Measurements from ENCODE around the gene PRR14L.

The PRR14L gene

DNA sequence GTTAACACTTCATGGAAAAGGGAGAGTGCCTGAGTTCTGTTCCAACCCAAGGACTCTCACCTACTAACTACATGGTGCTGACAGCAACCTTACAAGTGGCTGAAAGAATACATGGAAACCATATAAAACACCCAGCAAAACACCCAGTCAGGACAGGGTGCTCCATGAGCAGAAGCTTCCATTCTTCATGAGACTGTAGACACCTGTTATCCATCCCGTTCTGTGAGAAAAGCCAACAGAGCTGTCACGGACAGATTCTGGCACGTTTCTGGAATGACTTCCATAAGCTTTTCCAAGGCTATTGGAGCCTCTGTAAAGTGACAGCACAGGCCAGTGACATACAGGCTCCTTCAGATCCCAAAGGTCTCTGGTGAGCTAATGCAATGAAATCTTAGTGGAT is 23.2 kb downstream of the PRR14L start:
- Histone ChIP-seq H3K9ac (ENCODE audit: low read depth, low read length, poor library complexity, severe bottlenecking) (no peak overlapping the region), H3K79me2 (ENCODE audit: insufficient read depth, low read length) (peaks cover 9% of the 10 kb centered on the region; the same call in 1 of the 2 replicates), H3F3A (ENCODE audit: low read depth) (no peaks in the 10 kb centered on the region), H3K27me3 (ENCODE audit: insufficient read depth, low read length, poor library complexity, severe bottlenecking) (no peaks in the 10 kb centered on the region), H3K9me3 (ENCODE audit: insufficient read depth, low read depth, low read length) (no peaks in the 10 kb centered on the region), H4K20me1 (ENCODE audit: insufficient read depth, low read length, poor library complexity, severe bottlenecking) (no peaks in the 10 kb centered on the region), H3K4me2 (ENCODE audit: low read depth, low read length, poor library complexity, severe bottlenecking) (no peak overlapping the region), H3K4me1 (ENCODE audit: insufficient read depth, low read length, poor library complexity, severe bottlenecking) (no peaks in the 10 kb centered on the region), H2AFZ (ENCODE audit: low read length) (no peak overlapping the region), H3K4me3 (ENCODE audit: low read length, poor library complexity, severe bottlenecking) (no peak overlapping the region), H3K9me2 (replicated peaks; ENCODE audit: low read depth, low read length) (no peaks in the 10 kb centered on the region), H3K36me3 (ENCODE audit: insufficient read depth, low read length) (peaks cover 19% of the 10 kb centered on the region; the same call in 1 of the 2 replicates)
- no peak for TF ChIP-seq EZH2phosphoT487 (IDR thresholded peaks at IDR 0.05; ENCODE audit: borderline replicate concordance)
- TF ChIP-seq, protein P1, sequence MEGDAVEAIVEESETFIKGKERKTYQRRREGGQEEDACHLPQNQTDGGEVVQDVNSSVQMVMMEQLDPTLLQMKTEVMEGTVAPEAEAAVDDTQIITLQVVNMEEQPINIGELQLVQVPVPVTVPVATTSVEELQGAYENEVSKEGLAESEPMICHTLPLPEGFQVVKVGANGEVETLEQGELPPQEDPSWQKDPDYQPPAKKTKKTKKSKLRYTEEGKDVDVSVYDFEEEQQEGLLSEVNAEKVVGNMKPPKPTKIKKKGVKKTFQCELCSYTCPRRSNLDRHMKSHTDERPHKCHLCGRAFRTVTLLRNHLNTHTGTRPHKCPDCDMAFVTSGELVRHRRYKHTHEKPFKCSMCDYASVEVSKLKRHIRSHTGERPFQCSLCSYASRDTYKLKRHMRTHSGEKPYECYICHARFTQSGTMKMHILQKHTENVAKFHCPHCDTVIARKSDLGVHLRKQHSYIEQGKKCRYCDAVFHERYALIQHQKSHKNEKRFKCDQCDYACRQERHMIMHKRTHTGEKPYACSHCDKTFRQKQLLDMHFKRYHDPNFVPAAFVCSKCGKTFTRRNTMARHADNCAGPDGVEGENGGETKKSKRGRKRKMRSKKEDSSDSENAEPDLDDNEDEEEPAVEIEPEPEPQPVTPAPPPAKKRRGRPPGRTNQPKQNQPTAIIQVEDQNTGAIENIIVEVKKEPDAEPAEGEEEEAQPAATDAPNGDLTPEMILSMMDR (conservative IDR thresholded peaks at IDR 0.05; ENCODE audit: low read length), result no peak

DNA sequence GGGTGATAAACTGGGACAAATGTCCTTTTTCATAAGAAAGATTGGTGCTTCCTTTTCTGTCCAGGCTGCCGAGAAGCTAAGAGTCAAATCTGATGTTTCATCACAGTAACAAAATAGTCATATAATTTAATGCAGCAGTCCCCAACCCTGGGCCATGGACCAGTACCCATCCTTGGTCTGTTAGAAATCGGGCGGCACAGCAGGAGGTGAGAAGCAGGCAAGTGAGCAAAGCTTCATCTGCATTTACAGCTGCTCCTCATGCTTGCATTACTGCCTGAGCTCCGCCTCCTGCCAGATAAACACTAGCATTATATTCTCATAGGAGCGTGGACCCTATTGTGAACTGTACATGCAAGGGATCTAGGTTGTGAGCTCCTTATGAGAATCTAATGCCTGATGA is 26.2 kb downstream of the PRR14L start:
- Histone ChIP-seq H3K79me2 (ENCODE audit: insufficient read depth, low read length) (no peaks in the 10 kb centered on the region), H3K9ac (ENCODE audit: low read depth, low read length, poor library complexity, severe bottlenecking) (no peak overlapping the region), H4K20me1 (ENCODE audit: insufficient read depth, low read length, poor library complexity, severe bottlenecking) (no peaks in the 10 kb centered on the region), H3F3A (ENCODE audit: low read depth) (no peaks in the 10 kb centered on the region), H3K27me3 (ENCODE audit: insufficient read depth, low read length, poor library complexity, severe bottlenecking) (no peaks in the 10 kb centered on the region), H3K9me2 (replicated peaks; ENCODE audit: low read depth, low read length) (no peaks in the 10 kb centered on the region), H3K4me1 (ENCODE audit: insufficient read depth, low read length, poor library complexity, severe bottlenecking) (no peaks in the 10 kb centered on the region), H3K9me3 (ENCODE audit: insufficient read depth, low read depth, low read length) (no peaks in the 10 kb centered on the region), H3K4me2 (ENCODE audit: low read depth, low read length, poor library complexity, severe bottlenecking) (no peak overlapping the region), H2AFZ (ENCODE audit: low read length) (no peak overlapping the region), H3K36me3 (ENCODE audit: insufficient read depth, low read length) (peaks cover 29% of the 10 kb centered on the region; the same call in 1 of the 2 replicates), H3K4me3 (ENCODE audit: low read length, poor library complexity, severe bottlenecking) (no peak overlapping the region)
- TF ChIP-seq EZH2phosphoT487 (IDR thresholded peaks at IDR 0.05; ENCODE audit: borderline replicate concordance), result no peak
- TF ChIP-seq, protein P1 (conservative IDR thresholded peaks at IDR 0.05; ENCODE audit: low read length), result no peak

DNA sequence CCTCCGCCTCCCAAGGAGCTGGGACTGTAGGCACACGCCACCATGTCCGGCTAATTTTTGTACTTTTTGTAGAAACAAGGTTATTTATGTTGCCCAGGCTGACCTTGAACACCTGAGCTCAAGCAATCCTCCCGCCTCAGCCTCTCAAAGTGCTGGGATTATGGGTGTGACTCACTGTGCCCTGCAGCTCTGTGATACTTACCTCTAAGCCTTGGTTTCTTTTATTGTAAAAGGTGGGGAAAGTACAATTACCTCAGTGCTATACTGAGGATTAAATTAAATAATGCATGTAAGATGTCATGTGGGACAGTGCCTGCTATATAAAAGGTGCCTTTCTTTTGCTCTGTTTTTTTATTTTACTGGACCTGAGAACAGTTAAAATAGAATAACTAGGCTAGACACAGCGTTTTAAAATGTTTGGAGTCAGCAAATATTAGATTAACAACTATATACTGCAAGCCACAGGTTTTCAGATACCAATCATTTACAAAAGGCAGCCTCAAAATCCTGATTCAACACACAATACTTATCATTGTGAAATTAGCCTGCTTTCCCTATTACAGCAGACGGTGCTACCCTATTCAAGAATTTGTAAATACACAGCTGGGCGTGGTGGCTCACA is 30.0 kb downstream of the PRR14L start:
- TF ChIP-seq EZH2phosphoT487 (IDR thresholded peaks at IDR 0.05; ENCODE audit: borderline replicate concordance), result no peak
- TF ChIP-seq, protein P1 (conservative IDR thresholded peaks at IDR 0.05; ENCODE audit: low read length), result no peak
- no peaks in the 10 kb centered on the region for H3K9me2 ChIP-seq (replicated peaks; ENCODE audit: low read depth, low read length)

More for the DNA sequence above, 30.0 kb downstream of the PRR14L start:
- Histone ChIP-seq H3K9ac (ENCODE audit: low read depth, low read length, poor library complexity, severe bottlenecking) (no peak overlapping the region), H3K79me2 (ENCODE audit: insufficient read depth, low read length) (no peaks in the 10 kb centered on the region), H3K36me3 (ENCODE audit: insufficient read depth, low read length) (peaks cover 51% of the 10 kb centered on the region), H2AFZ (ENCODE audit: low read length) (no peak overlapping the region), H3F3A (ENCODE audit: low read depth) (no peaks in the 10 kb centered on the region), H3K4me3 (ENCODE audit: low read length, poor library complexity, severe bottlenecking) (no peak overlapping the region), H3K4me2 (ENCODE audit: low read depth, low read length, poor library complexity, severe bottlenecking) (no peak overlapping the region), H3K9me3 (ENCODE audit: insufficient read depth, low read depth, low read length) (no peaks in the 10 kb centered on the region), H3K27me3 (ENCODE audit: insufficient read depth, low read length, poor library complexity, severe bottlenecking) (no peaks in the 10 kb centered on the region), H4K20me1 (ENCODE audit: insufficient read depth, low read length, poor library complexity, severe bottlenecking) (no peaks in the 10 kb centered on the region), H3K4me1 (ENCODE audit: insufficient read depth, low read length, poor library complexity, severe bottlenecking) (no peaks in the 10 kb centered on the region)

Measured in Loucy (cell line).